ENCODE measurements around the gene GCGR. TPM values are rescaled to one million over a fixed set of nuclear protein-coding genes. Genes with fewer than 3 reads are reported as not detected.
A peak's percentile ranks its signal among the peaks of the same experiment; 100 is the strongest.

Gene GCGR
- not detected in 2 replicates for polyA plus RNA-seq (2012; rRNA removed)
- polyA plus RNA-seq (2012; cell fraction: cytosol; rRNA removed) = not detected in 2 replicates
- polyA plus RNA-seq (2012; cell fraction: nucleus; rRNA removed) = 0.02 and 0.15 TPM in 2 replicates

- ChIA-PET POLR2A (no interaction called here), CTCF (no interaction called here)
- no peak within 1 kb of the TSS for H3K27ac ChIP-seq (ENCODE audit: low read depth in 2 of 2, low read length in 1 of 2)
- no peaks in the 10 kb centered on the region for H3K79me2 ChIP-seq (ENCODE audit: insufficient read depth)
- no peaks in the 10 kb centered on the region for H3F3A ChIP-seq (replicated peaks; ENCODE audit: insufficient read depth)
- no peaks in the 10 kb centered on the region for H3K9me2 ChIP-seq
- 0 out of 2 replicates have a peak, but pooled peaks cover 3% of the 10 kb centered on the region for H3K9me3 ChIP-seq
- H3K4me2 ChIP-seq = peak within 1 kb of the TSS; percentile 33; the same call in 1 of the 2 replicates
- no peak within 1 kb of the TSS for H2AFZ ChIP-seq (ENCODE audit: low read depth)
- no peaks in the 10 kb centered on the region for H4K20me1 ChIP-seq (ENCODE audit: insufficient read depth)
- H3K4me1 ChIP-seq (ENCODE audit: control insufficient read depth in 1 of 2, insufficient read depth in 2 of 2, low read depth in 1 of 2, low read length in 1 of 2) = peaks cover 0 to 8% of the 10 kb centered on the region in 2 experiments; a peak in 1 of 4 replicates
- H3K27me3 ChIP-seq (ENCODE audit: insufficient read depth) = peaks cover 97% of the 10 kb centered on the region
- 8% methylated on average over 35 of the region's 110 CpGs for WGBS (ENCODE audit: low lambda C conversion rate)
- DNase-seq = peak; percentile 77
- H3K36me3 ChIP-seq (replicated peaks in 1 of 2; ENCODE audit: control insufficient read depth in 1 of 2, insufficient read depth in 2 of 2, low read length in 1 of 2) = no peaks in the 10 kb centered on the region
- TF ChIP-seq EZH2phosphoT487 (IDR thresholded peaks at IDR 0.05; ENCODE audit: borderline replicate concordance, low read depth) (peak; percentile 80; the same call in 1 of the 2 replicates), TAF1 (IDR thresholded peaks at IDR 0.05; ENCODE audit: borderline replicate concordance, low read depth, low read length) (no peak)
- H3K4me3 ChIP-seq (ENCODE audit: low read depth in 2 of 2, low read length in 1 of 2) = no peak within 1 kb of the TSS; a peak in 1 of 4 replicates
- H3K9ac ChIP-seq = no peak within 1 kb of the TSS
Observed at GRCh38 chr17:81803728-81804558, at the start of gene GCGR. Gene GCGR (plus strand): TSS chr17:81804150. CDS start chr17:81809019, 4,869 bp downstream.

- no peak overlapping the region for H3K4me2 ChIP-seq
- TF ChIP-seq NFIC (IDR thresholded peaks at IDR 0.05; ENCODE audit: borderline replicate concordance) (no peak), FOXJ3 (CRISPR knock-in tag; IDR thresholded peaks at IDR 0.05) (no peak), YY1 (IDR thresholded peaks at IDR 0.05; ENCODE audit: low read depth) (no peak), SMC3 (IDR thresholded peaks at IDR 0.05; ENCODE audit: low read depth, low read length) (no peak), TEAD4 (IDR thresholded peaks at IDR 0.05; ENCODE audit: borderline replicate concordance, insufficient read depth) (no peak), POLR2AphosphoS5 (IDR thresholded peaks at IDR 0.05; ENCODE audit: low read depth, low read length) (no peak), ELF1 (IDR thresholded peaks at IDR 0.05) (no peak), MEF2A (IDR thresholded peaks at IDR 0.05; ENCODE audit: borderline replicate concordance, low read depth) (no peak), USF1 (IDR thresholded peaks at IDR 0.05; ENCODE audit: borderline replicate concordance, low read depth) (no peak), GABPA (IDR thresholded peaks at IDR 0.05; ENCODE audit: low read depth) (no peak), IRF3 (IDR thresholded peaks at IDR 0.05; ENCODE audit: low read depth, low read length) (no peak), EP300 (IDR thresholded peaks at IDR 0.05; ENCODE audit: borderline replicate concordance in 1 of 2, low read depth in 1 of 2, low read length in 1 of 2) (no peak)
- H3K4me3 ChIP-seq (ENCODE audit: low read depth in 2 of 2, low read length in 1 of 2) = no peak overlapping the region
- H3K36me3 ChIP-seq (replicated peaks in 1 of 2; ENCODE audit: control insufficient read depth in 1 of 2, insufficient read depth in 2 of 2, low read length in 1 of 2) = no peaks in the 10 kb centered on the region
- H2AFZ ChIP-seq (ENCODE audit: low read depth) = no peak overlapping the region
- 60% methylated on average over 8 of the region's 8 CpGs for WGBS (ENCODE audit: low lambda C conversion rate)
- ChIA-PET POLR2A (no interaction called here), CTCF (no interaction called here)
- H3K27me3 ChIP-seq (ENCODE audit: insufficient read depth) = no peaks in the 10 kb centered on the region
- no peaks in the 10 kb centered on the region for H3K9me3 ChIP-seq
- H3K9ac ChIP-seq = no peak overlapping the region
- H3K27ac ChIP-seq (ENCODE audit: low read depth in 2 of 2, low read length in 1 of 2) = no peak overlapping the region
- no peaks in the 10 kb centered on the region for H3K9me2 ChIP-seq
- H4K20me1 ChIP-seq (ENCODE audit: insufficient read depth) = no peaks in the 10 kb centered on the region
- DNase-seq = no peak
- H3F3A ChIP-seq (replicated peaks; ENCODE audit: insufficient read depth) = peaks cover 3% of the 10 kb centered on the region
- H3K79me2 ChIP-seq (ENCODE audit: insufficient read depth) = no peaks in the 10 kb centered on the region
- H3K4me1 ChIP-seq (ENCODE audit: control insufficient read depth in 1 of 2, insufficient read depth in 2 of 2, low read depth in 1 of 2, low read length in 1 of 2) = no peaks in the 10 kb centered on the region; a peak in 1 of 4 replicates
Observed at GRCh38 chr17:81792675-81793615, 11.0 kb upstream of the GCGR start.

Measured in SK-N-SH (cell line).